GM23338 (cell line): Measurements from ENCODE around the gene ZNF337. TPM values are rescaled to one million over a fixed set of nuclear protein-coding genes. Genes with fewer than 3 reads are reported as not detected.

Source experiments
- ATAC-seq: fragments of 200-7000 bp; cut with Tn5 transposase; 3 replicates; pipeline ENCODE4 v1.9.1; 2020
- DNase-seq: peaks from one replicate; pipeline ENCODE4 v3.0.0-alpha.2; 2015; ENCODE audit warnings: low spot score
- H2AFZ ChIP-seq: fragments of 200-600 bp; sonication (generic); 2 replicates; pipeline ENCODE4 v1.8.0; 2016; ENCODE audit warnings: antibody characterized with exemption, mild to moderate bottlenecking, moderate library complexity
- H3F3A ChIP-seq: fragments of 200-600 bp; sonication (generic); replicated peaks from 2 replicates; pipeline ENCODE4 v1.8.0; 2017; ENCODE audit warnings: antibody characterized with exemption, mixed run types, low read depth
- H3K27ac ChIP-seq: fragments of 200-600 bp; sonication (generic); 2 replicates; pipeline ENCODE4 v1.6.1; 2016; ENCODE audit warnings: low read depth
- H3K27me3 ChIP-seq: fragments of 200-600 bp; sonication (generic); 2 replicates; pipeline ENCODE4 v1.8.0; 2016; ENCODE audit warnings: mild to moderate bottlenecking, mixed run types, moderate library complexity; ENCODE audit not compliant: insufficient read depth
- H3K36me3 ChIP-seq: fragments of 200-600 bp; sonication (generic); 2 replicates; pipeline ENCODE4 v1.8.0; 2016; ENCODE audit warnings: mild to moderate bottlenecking; ENCODE audit not compliant: insufficient read depth
- H3K4me1 ChIP-seq: fragments of 200-600 bp; sonication (generic); 2 replicates; pipeline ENCODE4 v1.8.0; 2016; ENCODE audit warnings: mild to moderate bottlenecking, moderate library complexity; ENCODE audit not compliant: insufficient read depth
- H3K4me2 ChIP-seq: fragments of 200-600 bp; sonication (generic); 2 replicates; pipeline ENCODE4 v1.7.1; 2017; ENCODE audit warnings: mixed run types
- H3K4me3 ChIP-seq: fragments of 200-600 bp; sonication (generic); 2 replicates; pipeline ENCODE4 v1.6.1; 2016; ENCODE audit warnings: mixed run types
- H3K79me2 ChIP-seq: fragments of 200-600 bp; sonication (generic); replicated peaks from 2 replicates; pipeline ENCODE4 v1.8.0; 2017; ENCODE audit warnings: mild to moderate bottlenecking; ENCODE audit not compliant: insufficient read depth
- H3K9me2 ChIP-seq: fragments of 200-600 bp; sonication (generic); 2 replicates; pipeline ENCODE4 v1.8.0; 2017; ENCODE audit not compliant: insufficient read depth
- H4K20me1 ChIP-seq: fragments of 200-600 bp; sonication (generic); replicated peaks from 2 replicates; pipeline ENCODE4 v1.8.0; 2017; ENCODE audit warnings: mild to moderate bottlenecking; ENCODE audit not compliant: insufficient read depth
- H3K27ac Mint-ChIP-seq: 2 replicates; pipeline ENCODE4 v1.8.0; 2020; ENCODE audit warnings: inconsistent platforms, mild to moderate bottlenecking, moderate library complexity, mixed read lengths
- H3K27me3 Mint-ChIP-seq: 3 replicates; pipeline ENCODE4 v1.8.0; 2022; ENCODE audit warnings: low read depth, mild to moderate bottlenecking, moderate library complexity, mixed read lengths, inconsistent platforms; ENCODE audit not compliant: insufficient read depth, poor library complexity
- H3K36me3 Mint-ChIP-seq: 3 replicates; pipeline ENCODE4 v1.8.0; 2021; ENCODE audit warnings: low read depth, mild to moderate bottlenecking, inconsistent platforms, moderate library complexity, mixed read lengths
- H3K4me1 Mint-ChIP-seq: 3 replicates; pipeline ENCODE4 v1.8.0; 2020; ENCODE audit warnings: mild to moderate bottlenecking, inconsistent platforms, mixed read lengths
- H3K4me3 Mint-ChIP-seq: 3 replicates; pipeline ENCODE4 v1.8.0; 2021; ENCODE audit warnings: moderate library complexity, mild to moderate bottlenecking, inconsistent platforms, mixed read lengths
- H3K9me3 Mint-ChIP-seq: 3 replicates; pipeline ENCODE4 v1.8.0; 2020; ENCODE audit warnings: moderate library complexity, mild to moderate bottlenecking, inconsistent platforms, mixed read lengths
- ETS1 ChIP-seq: IDR thresholded peaks from 2 replicates; pipeline ENCODE4 v1.6.1; 2016; ENCODE audit warnings: antibody characterized with exemption
- JUNB ChIP-seq: IDR thresholded peaks from one replicate; pipeline ENCODE4 v1.6.1; 2016; ENCODE audit warnings: antibody characterized with exemption; ENCODE audit not compliant: unreplicated experiment
- POLR2AphosphoS5 ChIP-seq: IDR thresholded peaks from 2 replicates; pipeline ENCODE4 v1.6.1; 2016; ENCODE audit warnings: antibody characterized with exemption, low read depth
- STAT1 ChIP-seq: IDR thresholded peaks from one replicate; pipeline ENCODE4 v1.6.1; 2016; ENCODE audit warnings: antibody characterized with exemption; ENCODE audit not compliant: unreplicated experiment
- ZNF114 ChIP-seq: fragments of 250-450 bp; sonication (Bioruptor Pico); IDR thresholded peaks from 2 replicates; pipeline ENCODE4 v1.5.0; 2020; ENCODE audit warnings: mild to moderate bottlenecking, moderate library complexity
- ZNF462 ChIP-seq: fragments of 250-450 bp; sonication (Bioruptor Pico); IDR thresholded peaks from 2 replicates; pipeline ENCODE4 v1.5.0; 2020; ENCODE audit warnings: mild to moderate bottlenecking, moderate library complexity
- polyA plus RNA-seq: library from polyadenylated mRNA; unstranded; fragments of >200 nt; fragmentation: Nextera tagmentation; extraction: Ambion mirVana; gene quantifications from 2 replicates; pipeline ENCODE4 v1.2.1, GENCODE V29; 2016
- total RNA-seq: library from RNA; depleted of rRNA; stranded (reverse); fragments of >200 nt; shearing (Covaris generic); gene quantifications from 2 replicates; pipeline ENCODE4 v1.2.3, GENCODE V29; 2014

ZNF337 gene
- total and polyA plus RNA-seq, 2 experiments from 2014 or later = 2.1 to 6.3 TPM

- TF ChIP-seq ZNF462 (CRISPR knock-in tag) (no peak), POLR2AphosphoS5 (no peak), JUNB (no peak), ETS1 (no peak), ZNF114 (no peak)
These were observed 36.7 kb downstream of the ZNF337 start (continued) for GRCh38 chr20:25659999-25660398.

DNA sequence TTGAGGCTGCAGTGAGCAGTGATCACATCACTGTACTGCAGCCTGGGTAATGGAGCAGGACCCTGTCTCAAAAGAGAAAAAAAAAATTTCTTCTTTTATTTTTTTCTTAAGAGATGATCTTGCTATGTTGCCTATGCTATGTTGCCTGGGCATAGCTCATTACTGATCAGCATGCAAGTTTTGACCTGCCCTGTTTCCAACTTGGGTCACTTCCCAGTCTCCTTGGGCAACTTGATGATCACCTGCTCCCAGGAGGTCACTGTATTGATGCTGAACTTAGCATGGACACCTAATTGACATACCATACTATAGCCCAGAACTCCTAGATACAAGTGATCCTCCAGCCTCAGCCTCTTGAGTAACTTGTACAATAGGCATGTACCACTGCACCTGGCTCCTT is 42.2 kb downstream of the ZNF337 start:
- H3K9me3 Mint-ChIP-seq = no peaks in the 10 kb centered on the region
- Histone ChIP-seq H3K79me2 (no peaks in the 10 kb centered on the region), H3K4me3 (no peak overlapping the region), H4K20me1 (no peaks in the 10 kb centered on the region), H3K9me2 (no peaks in the 10 kb centered on the region), H3K36me3 (no peaks in the 10 kb centered on the region), H2AFZ (no peak overlapping the region), H3F3A (no peaks in the 10 kb centered on the region), H3K4me2 (no peak overlapping the region), H3K27ac (no peak overlapping the region), H3K4me1 (no peaks in the 10 kb centered on the region), H3K27me3 (no peaks in the 10 kb centered on the region)
- H3K36me3 Mint-ChIP-seq = no peaks in the 10 kb centered on the region
- H3K27ac Mint-ChIP-seq = no peak overlapping the region
- TF ChIP-seq STAT1 (no peak), ZNF462 (CRISPR knock-in tag) (no peak)
- ATAC-seq = no peak
- no peaks in the 10 kb centered on the region for H3K27me3 Mint-ChIP-seq
- no peak for DNase-seq
- no peak overlapping the region for H3K4me3 Mint-ChIP-seq
- no peaks in the 10 kb centered on the region for H3K4me1 Mint-ChIP-seq
